Loucy (cell line): ENCODE results near the gene MAST4.

Source experiments
- EZH2phosphoT487 ChIP-seq: fragments of 200-600 bp; IDR thresholded peaks from 2 replicates; pipeline ENCODE4 v1.6.1; 2018; ENCODE audit warnings: antibody characterized with exemption, mild to moderate bottlenecking, moderate library complexity, borderline replicate concordance
- TF ChIP-seq, protein P1 (sequence below): fragments of 200-600 bp; sonication (generic); conservative IDR thresholded peaks from 2 replicates; pipeline ENCODE4 v1.5.1; 2014; ENCODE audit warnings: mild to moderate bottlenecking, antibody characterized with exemption, low read length

DNA sequence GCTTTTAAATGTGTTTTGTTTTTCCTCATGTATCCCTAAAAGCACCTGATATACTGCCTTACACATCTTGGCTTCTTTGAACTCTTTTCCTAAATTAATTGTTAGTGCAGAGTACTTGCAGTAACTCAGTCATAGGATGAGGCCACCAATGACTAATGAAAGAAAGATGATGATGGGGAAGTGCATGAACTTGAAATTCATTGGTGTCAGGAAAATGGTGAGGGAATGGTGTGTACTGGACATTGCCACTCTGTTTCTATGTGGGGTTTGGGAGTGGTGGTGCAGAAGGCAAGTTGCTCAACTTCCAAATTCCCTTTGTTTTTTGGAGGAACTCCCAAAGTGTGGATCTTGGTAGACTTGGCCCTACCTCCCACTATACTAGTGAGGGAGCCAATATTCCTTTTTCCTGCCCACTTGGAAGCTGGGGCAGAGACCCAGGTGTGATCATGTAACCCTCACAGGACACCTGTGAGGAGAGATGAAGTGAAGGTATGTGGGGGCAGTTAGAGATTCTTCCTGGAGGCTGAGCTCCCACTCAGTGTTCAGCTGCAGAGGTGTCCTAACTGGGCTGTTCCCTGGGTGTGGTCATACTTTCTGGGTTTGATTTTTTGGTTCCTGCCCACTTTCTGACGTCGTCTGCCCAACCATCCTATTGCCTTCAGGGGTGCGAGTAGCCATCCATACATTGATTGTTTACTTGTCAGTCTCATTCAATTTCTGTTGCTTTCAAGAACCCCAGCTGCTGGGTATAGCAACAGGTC is 298.5 kb downstream of the MAST4 start:
- TF ChIP-seq, protein P1, sequence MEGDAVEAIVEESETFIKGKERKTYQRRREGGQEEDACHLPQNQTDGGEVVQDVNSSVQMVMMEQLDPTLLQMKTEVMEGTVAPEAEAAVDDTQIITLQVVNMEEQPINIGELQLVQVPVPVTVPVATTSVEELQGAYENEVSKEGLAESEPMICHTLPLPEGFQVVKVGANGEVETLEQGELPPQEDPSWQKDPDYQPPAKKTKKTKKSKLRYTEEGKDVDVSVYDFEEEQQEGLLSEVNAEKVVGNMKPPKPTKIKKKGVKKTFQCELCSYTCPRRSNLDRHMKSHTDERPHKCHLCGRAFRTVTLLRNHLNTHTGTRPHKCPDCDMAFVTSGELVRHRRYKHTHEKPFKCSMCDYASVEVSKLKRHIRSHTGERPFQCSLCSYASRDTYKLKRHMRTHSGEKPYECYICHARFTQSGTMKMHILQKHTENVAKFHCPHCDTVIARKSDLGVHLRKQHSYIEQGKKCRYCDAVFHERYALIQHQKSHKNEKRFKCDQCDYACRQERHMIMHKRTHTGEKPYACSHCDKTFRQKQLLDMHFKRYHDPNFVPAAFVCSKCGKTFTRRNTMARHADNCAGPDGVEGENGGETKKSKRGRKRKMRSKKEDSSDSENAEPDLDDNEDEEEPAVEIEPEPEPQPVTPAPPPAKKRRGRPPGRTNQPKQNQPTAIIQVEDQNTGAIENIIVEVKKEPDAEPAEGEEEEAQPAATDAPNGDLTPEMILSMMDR, result no peak
- TF ChIP-seq EZH2phosphoT487, result no peak
